ENCODE data around the gene MMP24. TPM values are rescaled to one million over a fixed set of nuclear protein-coding genes. Genes with fewer than 3 reads are reported as not detected.

Gene MMP24
- total RNA-seq, 1 experiment from 2014 or later, result 23.0 TPM

DNA sequence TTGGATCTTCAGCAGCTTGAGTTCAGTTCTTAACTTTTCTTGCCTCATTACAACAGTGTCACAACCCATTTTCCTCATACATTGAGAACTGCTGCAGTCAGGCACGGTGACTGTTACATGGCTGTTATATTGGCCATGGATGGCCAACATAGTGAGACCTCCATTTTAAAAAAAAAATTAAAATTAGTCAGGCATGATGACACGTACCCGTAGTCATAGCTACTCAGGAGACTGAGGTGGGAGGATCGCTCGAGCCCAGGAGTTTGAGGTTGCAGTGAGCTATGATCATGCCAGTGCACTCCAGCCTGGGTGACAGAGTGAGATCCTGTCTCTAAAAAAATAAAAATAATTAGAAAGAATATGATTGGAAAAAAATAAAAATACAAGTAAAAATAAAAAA is 9.9 kb upstream of the MMP24 start:
- peaks cover 5% of the 10 kb centered on the region; the same call in 1 of the 2 replicates for H3K27me3 Mint-ChIP-seq (ENCODE audit: low read depth)

More for the DNA sequence above, 9.9 kb upstream of the MMP24 start:
- no CpG with 5 or more reads among the region's 5 CpGs for WGBS (ENCODE audit: extremely low coverage, insufficient read length, low lambda C conversion rate)
- TF ChIP-seq, protein P1, sequence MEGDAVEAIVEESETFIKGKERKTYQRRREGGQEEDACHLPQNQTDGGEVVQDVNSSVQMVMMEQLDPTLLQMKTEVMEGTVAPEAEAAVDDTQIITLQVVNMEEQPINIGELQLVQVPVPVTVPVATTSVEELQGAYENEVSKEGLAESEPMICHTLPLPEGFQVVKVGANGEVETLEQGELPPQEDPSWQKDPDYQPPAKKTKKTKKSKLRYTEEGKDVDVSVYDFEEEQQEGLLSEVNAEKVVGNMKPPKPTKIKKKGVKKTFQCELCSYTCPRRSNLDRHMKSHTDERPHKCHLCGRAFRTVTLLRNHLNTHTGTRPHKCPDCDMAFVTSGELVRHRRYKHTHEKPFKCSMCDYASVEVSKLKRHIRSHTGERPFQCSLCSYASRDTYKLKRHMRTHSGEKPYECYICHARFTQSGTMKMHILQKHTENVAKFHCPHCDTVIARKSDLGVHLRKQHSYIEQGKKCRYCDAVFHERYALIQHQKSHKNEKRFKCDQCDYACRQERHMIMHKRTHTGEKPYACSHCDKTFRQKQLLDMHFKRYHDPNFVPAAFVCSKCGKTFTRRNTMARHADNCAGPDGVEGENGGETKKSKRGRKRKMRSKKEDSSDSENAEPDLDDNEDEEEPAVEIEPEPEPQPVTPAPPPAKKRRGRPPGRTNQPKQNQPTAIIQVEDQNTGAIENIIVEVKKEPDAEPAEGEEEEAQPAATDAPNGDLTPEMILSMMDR (conservative IDR thresholded peaks at IDR 0.05), result no peak
- DNase-seq, result no peak
- Histone ChIP-seq H4K20me1 (ENCODE audit: control insufficient read depth, insufficient read depth, insufficient read length) (no peaks in the 10 kb centered on the region), H3K14ac (ENCODE audit: insufficient read depth, low read length) (no peak overlapping the region), H2BK15ac (ENCODE audit: low read depth, low read length) (no peak overlapping the region), H4K8ac (replicated peaks; ENCODE audit: insufficient read length, low read depth, low read length) (no peak overlapping the region), H3K18ac (ENCODE audit: insufficient read length, low read depth, low read length) (no peak overlapping the region), H2BK5ac (ENCODE audit: insufficient read length, low read length) (no peak overlapping the region), H2BK120ac (ENCODE audit: low read depth, low read length, poor library complexity, severe bottlenecking) (no peak overlapping the region), H2AFZ (ENCODE audit: low read length) (no peak overlapping the region), H3K4me1 (ENCODE audit: insufficient read depth, low read length) (no peaks in the 10 kb centered on the region; the same call in 1 of the 2 replicates), H3K23ac (ENCODE audit: insufficient read length, low read depth, low read length) (no peak overlapping the region), H3K9me3 (ENCODE audit: control insufficient read depth, low read depth, low read length) (no peaks in the 10 kb centered on the region), H3K79me1 (ENCODE audit: insufficient read depth, low read depth, low read length, poor library complexity, severe bottlenecking) (no peaks in the 10 kb centered on the region), H3K23me2 (ENCODE audit: insufficient read length, low read depth, low read length, poor library complexity, severe bottlenecking) (no peaks in the 10 kb centered on the region), H3K4ac (ENCODE audit: low read depth, low read length) (no peak overlapping the region), H3K9ac (ENCODE audit: extremely low read depth, insufficient read length, low read length) (no peak overlapping the region), H2BK12ac (ENCODE audit: insufficient read length, low read depth, low read length) (no peak overlapping the region), H3K27ac (ENCODE audit: insufficient read length, low read depth, low read length) (no peak overlapping the region), H2AK5ac (ENCODE audit: insufficient read length, low read length) (no peak overlapping the region), H4K91ac (ENCODE audit: insufficient read length, low read depth, low read length) (no peak overlapping the region), H3K79me2 (ENCODE audit: insufficient read depth, low read length) (no peaks in the 10 kb centered on the region), H3K4me2 (ENCODE audit: insufficient read depth, insufficient read length, low read length) (no peak overlapping the region), H3K56ac (ENCODE audit: insufficient read length, low read depth, low read length) (no peak overlapping the region), H2BK20ac (ENCODE audit: low read depth, low read length, poor library complexity, severe bottlenecking) (no peak overlapping the region), H3K27me3 (ENCODE audit: insufficient read depth, low read length) (no peaks in the 10 kb centered on the region), H3T11ph (ENCODE audit: low read length) (no peak overlapping the region), H4K5ac (ENCODE audit: insufficient read length, low read depth, low read length) (no peak overlapping the region)
- Mint-ChIP-seq H3K4me1 (peaks cover 4 to 5% of the 10 kb centered on the region in 2 experiments), H3K36me3 (ENCODE audit: insufficient read depth in 1 of 3, low read depth in 3 of 3) (no peaks in the 10 kb centered on the region), H3K4me3 (no peak overlapping the region), H3K27ac (no peak overlapping the region), H3K9me3 (no peaks in the 10 kb centered on the region)
